GM19043 (cell line): Measurements from ENCODE around the gene PDE4A.
"Not testable (repeated sequence)": the region's sequence is repeated elsewhere in the genome, so short reads cannot be mapped to it uniquely, and the experiment has no call there.

Experiments
- ATAC-seq: cut with Tn5 transposase; IDR thresholded peaks from one replicate; pipeline ENCODE4 v1.9.1; 2021; ENCODE audit warnings: low read depth; ENCODE audit not compliant: unreplicated experiment

The PDE4A gene

GRCh38 chr19:10461047-10461949 is 41.0 kb downstream of the PDE4A start:
- peak; percentile 86 for ATAC-seq

- ATAC-seq, result not testable (repeated sequence)
Observed at GRCh38 chr19:10462042-10462441, 41.7 kb downstream of the PDE4A start.

- no peak for ATAC-seq
Observed at GRCh38 chr19:10462557-10462956, 42.2 kb downstream of the PDE4A start.

- ATAC-seq, result no peak
Observed at GRCh38 chr19:10464456-10464855, 44.1 kb downstream of the PDE4A start.

- no peak for ATAC-seq
Observed at GRCh38 chr19:10467104-10467706, 46.9 kb downstream of the PDE4A start.

GRCh38 chr19:10468133-10468532 is 47.8 kb downstream of the PDE4A start:
- no peak for ATAC-seq

GRCh38 chr19:10471909-10472308 is 51.6 kb downstream of the PDE4A start:
- ATAC-seq, result no peak

- ATAC-seq, result no peak
Observed at GRCh38 chr19:10473192-10473591, 52.9 kb downstream of the PDE4A start.

- no peak for ATAC-seq
Observed at GRCh38 chr19:10474962-10475451, 54.7 kb downstream of the PDE4A start.

- no peak for ATAC-seq
Observed at GRCh38 chr19:10478476-10478875, 58.1 kb downstream of the PDE4A start.

- no peak for ATAC-seq
Observed at GRCh38 chr19:10478903-10479384, 58.6 kb downstream of the PDE4A start.

- no peak for ATAC-seq
Observed at GRCh38 chr19:10486551-10486950, 66.2 kb downstream of the PDE4A start.

GRCh38 chr19:10491472-10492047 is 71.2 kb downstream of the PDE4A start:
- no peak for ATAC-seq

- ATAC-seq, result no peak
Observed at GRCh38 chr19:10497371-10497770, 77.0 kb downstream of the PDE4A start.

- ATAC-seq, result no peak
Observed at GRCh38 chr19:10499550-10500246, 79.4 kb downstream of the PDE4A start.

- no peak for ATAC-seq
Observed at GRCh38 chr19:10500247-10500592, 79.9 kb downstream of the PDE4A start.

GRCh38 chr19:10501971-10502523 is 81.7 kb downstream of the PDE4A start:
- peak; percentile 27 for ATAC-seq

- ATAC-seq, result peak; percentile 69
Observed at GRCh38 chr19:10502524-10503001, 82.2 kb downstream of the PDE4A start.

- peak; percentile 26 for ATAC-seq
Observed at GRCh38 chr19:10503002-10503789, 82.9 kb downstream of the PDE4A start, which contains the start of gene KEAP1. TSS of gene KEAP1 (minus strand) at chr19:10503356. CDS start at chr19:10500033, 3,323 bp downstream.
